GM12865 (cell line): ENCODE results near the gene DSEL.

ENCODE experiments used
- DNase-seq: peaks from one replicate; pipeline ENCODE4 v3.0.0; 2010; ENCODE audit warnings: low read depth
- H3K4me3 ChIP-seq: 2 replicates; pipeline ENCODE4 v1.5.1; 2011; ENCODE audit warnings: mild to moderate bottlenecking, low read depth, low read length, control low read depth
- CTCF ChIP-seq: IDR thresholded peaks from 2 replicates; pipeline ENCODE4 v1.5.1; 2011; ENCODE audit warnings: low read length, control low read depth, low read depth, inconsistent platforms; ENCODE audit not compliant: insufficient read depth; ENCODE audit errors: missing control alignments

DSEL gene

GRCh38 chr18:67485655-67486054 is 30.9 kb downstream of the DSEL start:
- no peak for DNase-seq
- H3K4me3 ChIP-seq: no peak overlapping the region
- TF ChIP-seq CTCF: no peak

GRCh38 chr18:67484458-67484857 is 32.1 kb downstream of the DSEL start:
- no peak for TF ChIP-seq CTCF
- H3K4me3 ChIP-seq: no peak overlapping the region
- DNase-seq: no peak

GRCh38 chr18:67483952-67484351 is 32.6 kb downstream of the DSEL start:
- TF ChIP-seq CTCF: no peak
- no peak for DNase-seq
- no peak overlapping the region for H3K4me3 ChIP-seq

- TF ChIP-seq CTCF: no peak
- no peak overlapping the region for H3K4me3 ChIP-seq
- DNase-seq: no peak
Measured at GRCh38 chr18:67483237-67483636, 33.3 kb downstream of the DSEL start.

GRCh38 chr18:67478249-67478648 is 38.3 kb downstream of the DSEL start:
- no peak for TF ChIP-seq CTCF
- no peak for DNase-seq

GRCh38 chr18:67477522-67477921 is 39.0 kb downstream of the DSEL start:
- no peak overlapping the region for H3K4me3 ChIP-seq
- DNase-seq: no peak
- no peak for TF ChIP-seq CTCF

More at GRCh38 chr18:67478249-67478648, 38.3 kb downstream of the DSEL start:
- no peak overlapping the region for H3K4me3 ChIP-seq

GRCh38 chr18:67476585-67476984 is 39.9 kb downstream of the DSEL start:
- no peak for TF ChIP-seq CTCF
- H3K4me3 ChIP-seq: no peak overlapping the region
- DNase-seq: no peak
